HG03571 (cell line): ENCODE data around the gene PRKACA.

ENCODE experiments used
- ATAC-seq: cut with Tn5 transposase; IDR thresholded peaks from one replicate; pipeline ENCODE4 v1.9.1; 2021; ENCODE audit not compliant: unreplicated experiment

The PRKACA gene

GRCh38 chr19:14117668-14118164 lies at the start of gene PRKACA:
Gene PRKACA (minus strand): TSS chr19:14117762. CDS start chr19:14117547, 215 bp downstream.
- peak; percentile 82 for ATAC-seq

DNA sequence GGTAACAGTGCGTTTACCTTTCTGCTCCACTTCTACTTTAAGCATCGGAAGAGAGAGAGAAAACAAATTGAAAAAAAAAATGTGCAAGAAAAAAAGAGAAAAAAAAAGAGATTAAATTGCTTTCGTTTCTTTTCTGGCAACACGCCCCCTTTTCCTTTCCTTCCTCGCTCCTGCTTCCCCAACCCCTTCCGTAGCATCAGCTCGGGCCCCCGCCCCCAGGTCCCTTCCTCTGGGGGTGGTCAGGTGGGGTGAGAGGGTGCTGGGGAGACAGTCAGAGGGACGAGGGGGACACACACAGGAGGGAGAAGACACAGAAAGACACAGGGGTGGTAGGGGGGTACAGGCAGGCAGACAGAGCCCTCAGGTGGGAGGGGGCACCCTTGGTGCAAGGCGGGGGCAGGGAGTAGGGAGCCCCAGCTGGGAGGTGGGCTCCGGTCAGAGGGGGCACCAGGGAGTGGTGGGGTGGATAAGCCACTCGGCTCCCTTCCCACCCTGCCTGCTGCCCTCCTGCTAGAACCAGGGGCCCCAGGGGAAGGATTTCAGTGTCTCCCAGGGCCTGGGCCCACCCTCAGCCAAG lies 49.5 kb upstream of the PRKACA start:
- ATAC-seq, result no peak

- ATAC-seq, result no peak
These were observed 48.6 kb upstream of the PRKACA start for GRCh38 chr19:14165990-14166830.

GRCh38 chr19:14164724-14165493 lies 47.3 kb upstream of the PRKACA start:
- ATAC-seq, result no peak

DNA sequence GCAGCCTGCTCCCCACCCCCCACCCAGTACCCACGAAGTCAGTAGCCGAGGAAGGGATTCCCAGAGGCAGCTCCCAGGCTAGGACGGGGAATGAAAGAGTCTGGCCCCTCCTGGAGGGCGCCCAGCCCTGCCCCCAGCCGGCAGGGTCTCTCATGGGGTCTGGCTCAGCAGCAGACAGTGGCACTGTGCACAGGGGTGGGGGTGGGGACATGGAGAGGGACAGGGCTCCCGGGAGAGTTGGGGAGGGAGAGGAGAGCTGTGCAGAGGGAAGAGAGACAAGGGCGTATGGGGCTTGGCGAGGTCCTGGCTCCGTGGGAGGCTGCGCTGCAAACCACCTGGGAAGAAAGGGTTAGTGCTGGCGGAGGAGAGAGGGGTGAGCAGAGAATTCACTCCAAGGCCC lies 46.5 kb upstream of the PRKACA start:
- no peak for ATAC-seq

GRCh38 chr19:14162871-14163297 lies 45.3 kb upstream of the PRKACA start:
- no peak for ATAC-seq

DNA sequence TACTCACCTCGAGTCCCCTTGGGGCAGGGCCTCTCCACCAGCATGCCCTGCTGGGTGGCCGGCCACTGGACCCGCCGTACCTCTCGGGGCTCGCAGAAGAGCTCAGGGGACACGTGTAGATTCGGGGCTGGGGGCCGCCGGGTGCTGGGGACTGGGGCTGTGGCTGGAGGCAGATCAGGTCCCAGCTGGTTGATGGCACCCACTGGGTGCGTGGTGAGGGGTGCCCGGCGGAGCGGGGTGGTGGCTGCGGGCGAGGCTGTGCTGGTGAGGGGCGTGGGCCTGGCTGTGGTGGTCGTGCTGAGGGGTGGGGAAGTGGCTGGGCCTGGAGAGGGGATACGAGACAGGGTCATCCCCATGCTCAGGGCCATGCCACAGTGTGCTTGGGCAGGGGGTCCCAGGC lies 43.7 kb upstream of the PRKACA start:
- no peak for ATAC-seq

DNA sequence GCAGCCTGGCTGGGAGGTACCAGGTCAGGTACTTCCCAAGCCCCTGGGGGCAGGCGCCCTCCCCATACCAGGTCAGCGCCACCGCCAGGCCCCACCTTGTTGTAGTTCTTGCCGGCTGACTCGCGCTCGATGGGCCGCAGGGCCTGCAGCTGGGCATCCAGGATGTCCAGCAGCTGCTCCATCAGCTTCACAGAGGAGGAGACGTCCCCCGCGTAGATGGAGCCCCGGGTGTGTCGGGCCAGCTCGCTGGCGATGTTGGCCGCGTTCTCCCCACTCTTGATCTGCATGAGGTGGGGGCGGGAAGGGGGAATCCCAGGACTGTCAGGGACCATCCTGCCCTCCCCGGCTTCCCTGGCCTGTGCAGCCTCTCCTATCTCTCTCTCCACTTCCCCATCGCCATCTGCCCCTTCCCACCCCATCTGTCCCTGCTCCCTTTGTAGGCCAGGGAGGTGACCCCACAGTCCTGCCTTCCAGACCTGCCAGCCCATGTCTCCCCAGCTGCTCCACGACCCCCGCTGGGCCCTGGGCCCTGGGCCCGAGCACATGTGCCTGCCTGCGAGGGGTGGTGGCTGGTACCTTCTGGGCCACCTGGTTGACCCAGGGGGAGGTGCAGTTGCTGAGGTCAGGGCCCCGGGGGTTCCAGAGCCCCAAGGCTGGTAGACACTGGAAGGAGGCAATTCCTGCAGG lies 42.6 kb upstream of the PRKACA start:
- no peak for ATAC-seq

GRCh38 chr19:14159059-14159458 lies 41.5 kb upstream of the PRKACA start:
- no peak for ATAC-seq

GRCh38 chr19:14158276-14159023 lies 40.9 kb upstream of the PRKACA start:
- ATAC-seq, result no peak

- ATAC-seq, result no peak
These were observed 39.6 kb upstream of the PRKACA start for GRCh38 chr19:14156971-14157717.

- ATAC-seq, result no peak
These were observed 38.6 kb upstream of the PRKACA start for GRCh38 chr19:14156122-14156521.

- no peak for ATAC-seq
These were observed 37.8 kb upstream of the PRKACA start for GRCh38 chr19:14155371-14155770.

GRCh38 chr19:14152713-14153112 lies 35.2 kb upstream of the PRKACA start:
- no peak for ATAC-seq

GRCh38 chr19:14150770-14151661 lies 33.5 kb upstream of the PRKACA start:
- no peak for ATAC-seq

GRCh38 chr19:14150041-14150769 lies 32.6 kb upstream of the PRKACA start:
- ATAC-seq, result no peak

DNA sequence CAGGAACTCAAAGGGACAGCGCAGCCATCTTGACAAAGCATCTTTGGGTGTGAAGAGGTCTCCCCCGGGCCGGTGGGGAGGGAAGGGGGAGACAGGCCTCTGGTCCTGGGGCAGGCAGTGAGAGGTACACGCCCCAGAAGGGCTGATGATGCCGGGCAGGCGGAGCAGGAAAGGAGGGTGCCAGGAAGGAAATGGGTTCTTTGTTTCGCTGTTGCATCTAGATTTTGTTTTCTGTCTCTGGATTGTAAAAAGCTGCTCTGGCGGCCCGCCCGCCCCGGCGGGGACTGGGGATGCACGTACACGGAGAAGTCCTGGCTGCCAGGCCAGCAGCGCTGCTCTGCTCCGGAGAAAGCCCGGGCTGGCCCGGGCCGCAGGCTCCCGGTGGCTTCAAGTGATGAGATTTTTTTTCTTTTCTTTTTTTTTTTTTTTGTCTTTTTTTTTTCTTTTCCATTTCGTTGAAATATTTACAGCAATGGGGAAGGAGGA lies 32.0 kb upstream of the PRKACA start:
- no peak for ATAC-seq
